Activated CD4-positive, alpha-beta T cell treated with anti-CD3 and anti-CD28 coated beads for 48 hours (primary cell): ENCODE results near the gene MYO1D.
A peak's percentile ranks its signal among the peaks of the same experiment; 100 is the strongest.
"Not testable (repeated sequence)": the region's sequence is repeated elsewhere in the genome, so short reads cannot be mapped to it uniquely, and the experiment has no call there.

ENCODE experiments used
- DNase-seq: peaks from one replicate; pipeline ENCODE4 v3.0.0-alpha.2; 2020

Gene MYO1D

DNA sequence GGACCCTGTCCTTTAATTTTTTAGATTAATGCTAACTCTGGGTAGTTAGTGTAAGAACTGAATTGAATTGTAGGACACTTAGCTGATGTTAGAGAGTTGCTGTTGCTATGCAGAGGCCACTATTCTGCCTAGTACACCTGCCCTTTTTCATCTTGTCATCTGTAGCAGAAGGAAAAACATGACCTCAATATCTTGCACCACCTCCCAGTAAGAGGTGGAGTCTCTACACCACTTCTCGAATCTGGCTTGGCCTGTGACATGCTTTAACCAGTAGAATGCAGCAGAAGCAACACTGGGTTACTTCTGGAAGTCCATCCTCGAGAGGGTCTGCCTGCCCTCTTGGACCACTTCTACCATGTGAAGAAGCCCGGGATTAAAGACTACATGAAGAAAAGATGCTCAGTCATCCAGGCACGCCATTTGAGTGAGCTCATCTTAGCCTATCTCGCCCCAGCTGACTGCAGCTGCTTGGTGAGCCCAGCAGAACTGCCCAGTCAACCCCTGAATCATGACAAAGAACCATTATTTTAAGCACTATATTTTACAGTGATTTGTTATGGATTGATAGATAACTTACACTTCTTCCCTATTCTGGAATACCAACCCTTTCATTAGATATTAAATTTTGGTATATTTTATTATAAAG lies 153.5 kb downstream of the MYO1D start:
- no peak for DNase-seq

DNA sequence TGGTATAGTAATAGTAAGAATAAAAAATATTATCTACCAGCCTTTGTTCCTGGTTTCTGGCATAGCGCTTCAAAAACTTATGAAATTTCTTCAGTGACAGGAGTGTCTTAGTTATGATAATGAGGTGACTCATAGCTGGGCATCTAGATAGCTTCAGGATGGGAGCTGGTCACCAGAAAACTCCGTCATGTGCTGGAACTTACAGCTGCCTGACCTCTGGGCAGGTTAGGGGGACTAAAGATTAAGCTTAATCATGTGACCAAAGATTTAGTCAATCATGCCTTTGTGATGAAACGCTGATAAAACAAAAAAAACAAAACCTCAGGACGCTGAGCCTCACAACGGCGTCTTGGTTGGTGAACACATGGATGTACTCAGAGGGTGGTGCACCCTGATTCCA lies 154.2 kb downstream of the MYO1D start:
- DNase-seq: no peak

DNA sequence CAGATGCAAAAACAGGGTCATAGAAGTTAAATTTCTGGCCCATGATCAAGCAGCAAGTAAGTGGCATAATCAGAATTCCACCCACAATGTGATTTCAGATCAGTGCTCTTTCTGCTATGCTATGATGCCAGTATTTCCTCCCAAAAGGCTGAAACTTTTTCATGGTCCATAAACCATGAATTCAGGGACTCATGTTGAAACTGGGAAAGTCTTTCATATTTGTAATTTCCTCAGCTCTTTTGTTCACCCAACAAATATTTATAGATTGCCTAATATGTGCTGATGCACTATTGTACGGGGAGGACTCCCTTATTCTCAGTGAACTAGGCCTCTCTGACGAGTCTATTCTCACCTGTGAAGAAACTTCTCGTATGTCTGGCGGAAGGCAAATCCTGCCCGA lies 156.3 kb downstream of the MYO1D start:
- no peak for DNase-seq

DNA sequence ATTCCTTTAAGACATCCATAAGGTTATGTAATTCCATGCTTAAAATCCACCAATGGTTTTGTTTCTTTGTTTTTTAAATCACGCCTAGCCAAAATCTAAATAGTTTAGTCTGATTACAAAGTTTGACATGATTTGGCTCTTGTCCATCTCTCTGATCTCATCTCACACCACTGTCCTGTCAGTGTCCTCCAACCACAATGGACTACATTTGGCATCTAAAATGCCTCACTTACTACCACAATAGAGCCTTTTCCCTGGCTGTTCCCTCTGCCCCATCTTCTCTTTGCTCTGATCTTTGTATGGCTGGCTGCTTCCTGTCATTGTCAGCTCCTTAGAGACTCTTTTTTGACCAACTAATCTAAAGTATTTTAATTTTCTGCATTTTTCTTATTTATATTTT lies 157.2 kb downstream of the MYO1D start:
- DNase-seq: no peak

DNA sequence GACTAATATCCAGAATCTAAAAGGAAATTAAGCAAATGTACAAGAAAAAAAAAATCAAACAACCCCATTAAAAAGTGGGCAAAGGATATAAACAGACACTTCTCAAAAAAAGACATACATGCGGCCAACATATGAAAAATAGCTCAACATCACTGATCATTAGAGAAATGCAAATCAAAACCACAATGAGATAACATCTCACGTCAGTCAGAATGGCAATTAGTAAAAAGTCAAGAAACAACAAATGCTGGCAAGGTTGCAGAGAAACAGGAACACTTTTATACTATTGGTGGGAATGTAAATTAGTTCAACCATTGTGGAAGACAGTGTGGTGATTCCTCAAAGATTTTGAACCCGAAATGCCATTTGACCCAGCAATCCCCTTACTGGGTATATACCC lies 162.0 kb downstream of the MYO1D start:
- not testable (repeated sequence) for DNase-seq

DNA sequence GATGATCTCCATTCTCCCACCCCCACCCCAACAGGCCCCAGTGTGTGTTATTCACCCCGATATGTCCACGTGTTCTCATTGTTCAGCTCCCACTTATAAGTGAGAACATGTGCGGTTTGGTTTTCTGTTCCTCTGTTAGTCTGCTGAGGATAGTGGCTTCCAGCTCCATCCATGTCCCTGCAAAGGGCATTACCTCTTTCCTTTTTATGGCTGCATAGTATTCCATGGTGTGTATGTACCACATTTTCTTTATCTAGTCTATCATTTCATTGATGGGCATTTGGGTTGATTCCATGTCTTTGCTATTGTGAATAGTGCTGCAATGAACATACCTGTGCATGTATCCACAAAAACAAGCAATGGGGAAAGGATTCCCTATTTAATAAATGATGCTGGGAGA lies 162.7 kb downstream of the MYO1D start:
- not testable (repeated sequence) for DNase-seq

DNA sequence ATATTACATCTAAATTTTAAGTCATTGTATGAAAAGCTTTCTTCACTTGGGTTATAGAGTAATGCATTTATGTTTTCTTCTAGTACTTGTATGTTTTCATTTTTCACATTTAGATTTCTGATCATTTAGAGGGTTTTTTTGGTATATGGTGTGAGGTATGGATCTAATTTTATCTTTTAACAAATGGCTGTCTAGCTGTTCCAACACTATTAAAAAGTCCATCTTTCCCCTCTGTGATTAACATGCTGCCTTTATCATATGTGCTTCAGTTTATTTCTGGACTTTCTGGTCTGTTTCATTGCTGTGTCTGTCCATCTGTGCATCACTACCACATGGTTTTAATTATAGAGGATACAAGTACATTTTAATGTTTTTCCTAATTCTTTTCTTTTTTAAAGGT lies 163.8 kb downstream of the MYO1D start:
- no peak for DNase-seq

DNA sequence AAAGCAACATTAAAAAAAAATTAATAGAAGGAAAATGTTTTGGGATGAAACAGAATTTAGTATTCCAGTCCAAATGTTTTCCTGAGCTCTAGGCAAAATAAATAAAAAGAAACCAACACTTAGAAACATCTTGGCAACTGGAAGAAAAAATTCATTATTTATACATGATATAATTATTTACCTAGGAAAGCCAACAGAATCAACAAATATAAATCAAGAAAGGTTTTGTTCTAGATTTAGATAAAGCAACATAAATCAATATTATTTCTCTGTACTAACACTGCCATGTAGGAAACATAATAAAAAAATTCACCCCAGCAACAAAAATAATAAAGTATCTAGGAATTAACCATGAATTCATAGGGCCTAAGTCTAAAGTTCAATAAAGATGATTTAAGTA lies 167.4 kb downstream of the MYO1D start:
- DNase-seq: no peak

DNA sequence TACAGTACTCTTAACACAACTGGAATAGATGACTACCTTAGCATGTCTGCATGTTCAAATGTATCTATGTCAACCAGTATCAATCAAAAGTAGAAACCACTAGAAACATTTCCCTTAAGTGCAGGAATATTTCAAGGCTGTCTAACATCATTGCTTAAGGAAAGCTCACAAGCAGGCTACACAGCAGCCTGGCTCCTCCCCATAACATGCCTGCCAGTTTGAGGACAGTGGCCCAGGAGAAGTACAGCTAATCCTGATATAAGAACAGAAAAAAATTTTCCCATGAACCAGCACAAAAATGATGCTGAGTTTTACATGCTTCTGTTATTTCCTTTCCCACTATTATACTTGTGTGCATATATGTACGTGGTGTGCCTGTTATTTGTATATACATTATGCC lies 175.1 kb downstream of the MYO1D start:
- no peak for DNase-seq

DNA sequence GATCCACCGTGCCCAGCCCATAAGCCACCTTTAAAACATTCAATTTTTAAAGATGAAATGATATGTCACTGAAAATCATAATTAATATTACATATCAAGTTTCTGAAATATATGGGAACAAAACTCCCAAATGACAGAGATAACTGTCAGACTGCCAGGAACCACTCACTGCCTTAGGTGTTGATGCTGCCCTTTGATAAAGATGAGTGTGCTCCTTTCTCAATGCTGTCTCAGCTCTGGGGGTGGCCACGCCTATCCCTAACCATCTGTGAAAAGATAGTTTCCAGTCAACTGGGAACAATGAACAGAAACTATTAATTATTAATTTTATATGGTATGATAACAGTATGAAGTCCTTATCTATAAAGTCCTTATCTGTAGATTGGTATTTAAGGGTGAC lies 177.7 kb downstream of the MYO1D start:
- DNase-seq: no peak

DNA sequence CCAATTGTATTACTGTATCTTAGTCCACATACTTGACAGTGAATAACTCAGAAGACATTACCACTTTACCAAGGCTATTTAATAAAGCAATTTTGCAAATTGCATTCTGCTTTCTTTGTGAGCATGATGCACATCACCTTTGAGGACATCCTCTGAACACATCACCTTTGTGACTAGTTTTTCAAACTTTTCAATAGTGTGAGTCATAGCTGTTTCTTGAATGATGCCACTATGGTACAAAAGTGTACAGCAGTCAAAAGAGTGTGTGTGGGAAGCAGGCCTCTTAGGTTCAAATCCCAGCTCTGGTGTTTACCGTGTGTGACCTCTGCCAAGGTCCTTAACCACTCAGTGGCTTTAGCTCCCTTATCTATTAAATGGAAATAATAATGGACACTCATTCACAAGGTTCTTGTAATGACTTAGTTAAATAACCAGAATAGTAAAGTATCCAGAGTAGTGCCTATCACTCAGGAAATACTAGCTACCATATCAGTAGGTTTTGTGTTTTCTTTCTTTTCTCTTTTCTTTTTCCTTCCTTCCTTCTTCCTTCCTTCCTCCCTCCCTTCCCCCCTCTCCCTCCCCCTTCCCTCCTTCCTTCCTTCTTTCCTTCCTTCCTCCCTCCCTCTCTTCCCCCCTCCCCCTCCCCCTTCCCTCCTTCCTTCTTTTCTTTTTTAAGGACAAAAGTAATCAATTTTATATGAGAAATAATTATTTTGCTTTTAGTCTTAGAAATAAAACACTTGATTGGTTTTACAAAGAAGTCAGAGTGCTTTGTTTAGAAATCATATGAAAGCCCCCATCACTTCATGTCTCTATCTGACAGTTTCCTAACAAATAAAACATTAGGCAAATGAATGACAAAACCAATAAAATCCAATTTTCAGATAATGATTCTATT lies 178.9 kb downstream of the MYO1D start:
- DNase-seq: peak; percentile 9

DNA sequence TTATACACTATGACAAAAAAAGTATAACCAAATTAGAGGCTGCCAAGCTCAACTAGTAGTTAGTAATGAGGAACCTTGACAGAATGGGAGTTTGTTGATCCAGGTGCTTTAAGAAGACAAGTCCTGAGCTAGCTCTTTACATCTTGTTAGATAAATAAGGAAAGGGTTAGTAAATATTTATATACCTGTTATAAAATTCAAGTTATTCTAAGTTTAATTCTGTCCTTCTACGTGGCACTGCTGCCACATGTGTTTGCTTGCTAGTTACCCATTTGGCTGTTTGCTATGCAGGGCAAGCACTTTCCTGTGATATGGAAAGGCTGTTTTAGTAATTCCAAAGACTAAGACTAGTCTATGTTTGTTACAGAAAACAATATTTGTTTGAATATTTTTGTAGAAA lies 180.5 kb downstream of the MYO1D start:
- no peak for DNase-seq

DNA sequence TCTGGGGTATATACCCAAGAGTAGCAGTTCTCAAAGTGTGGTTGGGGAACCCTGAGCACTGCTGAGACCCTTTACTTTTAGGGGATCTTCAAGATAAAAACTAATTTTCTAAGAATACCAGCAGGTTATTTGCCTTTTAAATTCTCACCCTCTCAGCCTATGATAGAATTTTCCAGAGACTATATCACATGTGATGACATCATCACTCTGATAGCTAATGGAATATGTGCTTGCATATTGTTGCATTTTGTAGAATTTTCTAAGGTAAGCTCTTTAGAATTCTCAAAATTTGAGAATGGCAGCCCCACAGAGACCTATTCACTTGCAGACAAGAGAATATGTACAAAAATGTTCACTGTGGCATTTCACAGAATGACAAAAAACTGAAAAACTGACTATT lies 181.1 kb downstream of the MYO1D start:
- no peak for DNase-seq

DNA sequence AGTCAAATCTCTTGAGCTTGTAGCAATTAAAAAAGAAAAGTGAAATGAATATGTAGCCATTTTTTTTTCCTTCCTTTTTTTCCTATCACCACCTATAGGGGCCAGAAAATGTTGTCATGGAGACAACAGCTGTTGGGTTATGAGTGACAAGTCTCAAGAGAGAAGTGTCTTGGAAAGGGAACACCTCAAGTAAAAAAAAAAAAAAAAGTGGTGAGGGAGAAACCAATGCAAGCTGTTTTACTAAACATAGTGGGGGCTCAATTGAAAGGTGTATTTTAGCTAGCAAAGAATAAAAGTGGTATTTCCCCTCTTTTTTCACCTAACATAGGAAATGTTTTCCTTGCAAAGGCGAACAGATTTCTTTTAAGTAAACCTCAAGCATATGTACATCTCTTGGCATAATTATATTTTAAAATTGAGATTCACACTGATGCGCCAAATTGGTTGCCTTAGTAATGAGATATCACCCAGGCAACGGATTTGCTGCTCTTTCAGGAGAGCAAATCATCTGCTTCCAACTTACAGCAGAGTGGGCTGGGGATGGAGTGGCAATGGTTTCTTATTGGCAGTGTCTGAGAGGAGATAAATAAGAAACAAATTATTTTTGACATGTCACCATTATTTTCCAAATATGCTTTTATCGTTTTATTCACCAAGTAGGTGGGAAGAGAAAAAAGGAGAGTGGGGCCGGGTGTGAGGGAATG lies 183.6 kb downstream of the MYO1D start:
- DNase-seq: no peak

DNA sequence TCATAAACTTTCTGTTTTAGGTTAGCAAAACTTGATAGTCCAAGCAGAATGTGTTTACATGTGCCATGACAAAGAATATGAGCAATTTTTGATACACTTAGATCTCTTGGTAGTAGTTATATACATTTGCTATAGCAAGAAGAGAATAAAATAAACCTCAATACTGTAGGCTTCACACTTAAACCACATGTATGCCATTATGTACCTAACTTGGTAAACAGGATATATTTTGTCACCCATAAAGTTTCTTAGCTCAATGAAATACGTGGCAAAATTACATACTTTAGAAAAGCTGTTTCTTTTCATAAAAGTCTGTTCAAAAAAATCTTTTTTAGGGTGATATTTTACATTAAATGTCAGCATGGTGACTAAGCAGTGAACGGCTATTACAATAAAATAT lies 184.7 kb downstream of the MYO1D start:
- no peak for DNase-seq

DNA sequence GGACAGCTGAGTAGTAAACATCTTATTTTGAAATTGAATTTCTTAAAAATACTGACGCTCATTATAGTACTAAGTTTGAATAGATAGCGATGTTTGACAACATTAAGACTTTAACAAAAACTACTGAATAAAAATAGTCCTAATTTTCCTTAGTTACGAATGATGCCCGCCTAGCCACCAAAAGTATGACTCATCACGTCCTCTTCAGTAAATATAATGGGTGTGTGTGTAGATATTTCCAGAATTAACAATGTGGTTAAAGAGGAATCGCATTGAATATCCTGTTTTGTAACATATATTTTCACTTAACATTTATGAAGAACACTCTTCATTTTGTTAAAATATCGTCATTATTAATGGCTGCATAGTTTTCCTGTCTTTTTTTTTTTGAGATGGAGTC lies 187.6 kb downstream of the MYO1D start:
- DNase-seq: no peak

DNA sequence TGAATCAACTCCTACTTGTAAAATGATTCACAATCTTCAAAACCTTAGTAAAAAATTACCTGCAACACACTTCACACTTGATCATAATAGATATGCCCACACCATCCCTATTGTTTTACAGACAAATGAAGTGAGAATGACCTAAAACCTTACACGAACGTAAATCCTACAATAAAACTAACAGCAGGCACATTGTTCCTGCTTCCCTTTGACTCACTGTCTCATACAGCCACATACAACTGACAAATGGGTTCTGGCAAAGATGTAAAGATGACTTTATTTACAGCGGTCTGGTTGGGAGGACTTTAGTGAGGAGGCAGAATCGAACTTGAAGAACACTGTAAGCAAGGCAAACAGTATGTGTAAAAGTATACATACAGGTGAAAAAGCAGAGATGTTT lies 188.7 kb downstream of the MYO1D start:
- DNase-seq: no peak

DNA sequence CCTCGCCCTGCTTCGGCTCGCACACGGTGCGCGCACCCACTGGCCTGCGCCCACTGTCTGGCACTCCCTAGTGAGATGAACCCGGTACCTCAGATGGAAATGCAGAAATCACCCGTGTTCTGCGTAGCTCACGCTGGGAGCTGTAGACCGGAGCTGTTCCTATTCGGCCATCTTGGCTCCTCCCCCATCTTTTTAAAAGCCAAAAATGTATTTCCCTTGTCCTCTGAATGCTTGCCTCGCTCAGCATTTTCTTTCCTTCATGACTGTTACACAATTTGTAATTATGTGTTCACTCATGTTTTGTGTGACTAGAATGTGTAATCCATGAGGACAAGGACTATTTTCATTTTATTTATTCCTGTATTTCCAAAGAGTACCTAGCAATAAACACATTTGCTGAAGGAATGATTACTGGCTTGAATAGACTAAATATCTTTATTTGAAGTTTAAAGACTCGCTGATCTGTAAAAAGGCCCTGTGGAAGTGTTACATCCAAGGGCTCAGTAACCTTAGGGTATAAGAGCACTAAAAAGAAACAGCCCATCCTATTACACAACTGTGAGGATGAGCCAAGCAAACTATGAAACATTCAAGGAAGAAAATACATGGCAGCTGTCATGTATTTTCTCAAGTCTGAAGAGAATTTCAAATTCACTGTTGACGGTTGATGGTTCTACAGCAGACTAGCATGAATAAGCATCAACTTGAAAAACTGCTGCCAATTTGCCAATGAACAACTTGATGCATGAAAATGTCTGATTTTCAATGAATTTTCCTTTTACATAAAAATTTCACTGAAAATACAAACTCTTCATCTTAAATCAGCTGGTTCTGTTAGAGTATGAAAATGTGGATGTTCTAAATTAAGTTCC lies 192.6 kb downstream of the MYO1D start:
- no peak for DNase-seq

DNA sequence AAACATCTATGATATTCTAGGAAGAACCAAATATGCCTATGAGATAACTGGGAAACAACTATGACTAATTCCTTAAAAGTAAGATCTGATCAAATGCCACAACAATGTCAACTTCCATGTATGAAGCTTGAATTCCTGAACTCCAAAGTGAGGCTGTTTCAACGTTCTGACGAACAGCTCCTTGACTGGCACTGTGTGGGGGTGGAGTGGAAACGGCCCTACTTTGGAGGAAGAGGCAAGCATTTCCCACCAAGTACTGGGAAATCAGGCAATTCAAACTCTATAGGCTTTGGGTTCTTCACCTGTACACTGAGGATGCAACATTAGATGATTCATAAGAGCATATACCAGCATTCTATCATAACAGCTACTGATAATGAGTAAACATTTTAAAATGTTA lies 203.0 kb downstream of the MYO1D start:
- DNase-seq: no peak

DNA sequence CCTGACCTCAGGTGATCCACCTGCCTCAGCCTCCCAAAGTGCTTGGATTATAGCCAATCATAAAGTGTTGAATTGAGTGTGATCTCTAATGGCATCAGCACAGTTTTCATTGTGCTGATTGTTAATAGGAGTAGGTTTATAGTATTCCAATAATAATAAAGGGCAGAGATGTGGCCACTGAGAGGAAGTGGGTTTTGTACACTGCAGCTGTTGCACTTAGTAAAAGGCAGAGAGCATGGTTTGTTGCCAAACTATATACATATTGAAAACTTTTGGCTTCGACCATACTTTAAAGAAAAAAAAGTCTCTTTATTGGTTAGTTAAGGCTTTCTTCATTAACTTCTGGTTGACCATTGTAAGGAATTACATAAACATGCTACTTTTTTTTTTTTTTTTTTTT lies 204.2 kb downstream of the MYO1D start:
- no peak for DNase-seq

DNA sequence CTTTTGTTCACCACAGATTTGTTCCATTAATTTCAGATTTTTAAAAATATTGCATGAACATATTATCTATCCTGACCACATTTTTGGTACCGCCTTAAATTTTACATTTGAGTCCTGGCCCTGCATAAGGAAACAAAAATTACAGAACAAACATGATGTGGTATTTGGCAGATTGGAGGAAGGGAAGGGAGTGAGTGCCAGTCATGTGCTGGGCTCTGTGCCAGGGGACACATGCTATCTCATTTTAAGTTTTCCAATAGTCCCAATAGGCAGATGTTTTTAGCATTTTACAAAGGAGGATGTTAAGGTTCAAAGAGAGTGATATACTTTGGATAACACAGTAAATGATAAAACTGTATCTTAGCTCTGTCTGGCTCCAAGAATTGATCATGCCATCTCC lies 205.0 kb downstream of the MYO1D start:
- DNase-seq: no peak

DNA sequence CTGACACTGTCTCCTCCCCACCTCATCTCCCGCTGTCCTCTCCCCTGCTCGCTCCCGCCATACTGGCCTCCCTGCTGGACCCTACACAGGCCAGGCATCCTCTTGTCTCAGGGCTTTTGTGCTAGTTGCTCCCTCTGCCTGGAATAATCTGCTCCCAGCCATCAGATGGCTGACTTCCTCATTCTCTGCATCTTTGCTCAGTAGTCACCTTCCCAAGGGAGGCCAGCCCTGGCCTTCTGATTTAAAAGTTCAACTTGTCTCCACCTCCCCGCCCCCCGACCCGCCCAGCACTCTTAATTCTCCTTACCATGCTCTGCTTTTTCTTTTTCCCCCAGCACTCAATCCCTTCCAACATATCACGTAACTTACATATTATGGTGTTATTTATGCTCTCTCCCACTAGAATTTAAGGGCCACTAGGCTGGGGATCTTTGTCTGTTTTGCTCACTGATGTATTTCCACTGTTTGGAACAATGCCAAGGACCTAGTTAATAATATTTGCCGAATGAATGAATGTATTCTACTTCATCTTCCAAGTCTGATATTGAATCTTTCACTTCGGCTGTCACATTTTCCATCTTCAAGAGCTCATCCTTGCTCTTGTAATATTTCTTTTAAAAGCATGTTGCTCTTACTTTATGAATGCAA lies 211.9 kb downstream of the MYO1D start:
- no peak for DNase-seq
